HFFc6 (cell line): ENCODE results near the gene UBXN6. TPM values are rescaled to one million over a fixed set of nuclear protein-coding genes. Genes with fewer than 3 reads are reported as not detected.

Experiments used
- DNase-seq: peaks from one replicate; pipeline ENCODE4 v3.0.0-alpha.2; 2018
- H3K27ac Mint-ChIP-seq: 2 replicates; pipeline ENCODE4 v1.8.0; 2020; ENCODE audit warnings: mild to moderate bottlenecking, mixed read lengths
- H3K27me3 Mint-ChIP-seq: 2 replicates; pipeline ENCODE4 v1.8.0; 2021; ENCODE audit warnings: mild to moderate bottlenecking, moderate library complexity, mixed read lengths; ENCODE audit not compliant: insufficient read depth
- H3K36me3 Mint-ChIP-seq: 2 replicates; pipeline ENCODE4 v1.8.0; 2021; ENCODE audit warnings: low read depth, mixed read lengths
- H3K4me1 Mint-ChIP-seq: 2 replicates; pipeline ENCODE4 v1.8.0; 2020; ENCODE audit warnings: low read depth, mixed read lengths
- H3K4me3 Mint-ChIP-seq: 2 replicates; pipeline ENCODE4 v1.8.0; 2020; ENCODE audit warnings: mild to moderate bottlenecking, moderate library complexity, mixed read lengths
- H3K9me3 Mint-ChIP-seq: 2 replicates; pipeline ENCODE4 v1.8.0; 2020; ENCODE audit warnings: mild to moderate bottlenecking, mixed read lengths
- CTCF ChIP-seq: fragments of 200-600 bp; sonication (generic); IDR thresholded peaks from 2 replicates; pipeline ENCODE4 v1.5.0; 2021; ENCODE audit warnings: antibody characterized with exemption, mild to moderate bottlenecking
- total RNA-seq, 6 experiments: library from RNA; stranded (reverse); fragmentation: NEBNext Ultra II Directional; extraction: Animal tissue kit (Norgen Biotek cat#: 25700); gene quantifications; 2 replicates in 1 of 6; 3 replicates in 5 of 6; pipeline ENCODE4 v1.2.3, GENCODE V29; 2021

UBXN6 gene
- total RNA-seq, 6 experiments from 2014 or later = 124 to 142 (median 131) TPM

DNA sequence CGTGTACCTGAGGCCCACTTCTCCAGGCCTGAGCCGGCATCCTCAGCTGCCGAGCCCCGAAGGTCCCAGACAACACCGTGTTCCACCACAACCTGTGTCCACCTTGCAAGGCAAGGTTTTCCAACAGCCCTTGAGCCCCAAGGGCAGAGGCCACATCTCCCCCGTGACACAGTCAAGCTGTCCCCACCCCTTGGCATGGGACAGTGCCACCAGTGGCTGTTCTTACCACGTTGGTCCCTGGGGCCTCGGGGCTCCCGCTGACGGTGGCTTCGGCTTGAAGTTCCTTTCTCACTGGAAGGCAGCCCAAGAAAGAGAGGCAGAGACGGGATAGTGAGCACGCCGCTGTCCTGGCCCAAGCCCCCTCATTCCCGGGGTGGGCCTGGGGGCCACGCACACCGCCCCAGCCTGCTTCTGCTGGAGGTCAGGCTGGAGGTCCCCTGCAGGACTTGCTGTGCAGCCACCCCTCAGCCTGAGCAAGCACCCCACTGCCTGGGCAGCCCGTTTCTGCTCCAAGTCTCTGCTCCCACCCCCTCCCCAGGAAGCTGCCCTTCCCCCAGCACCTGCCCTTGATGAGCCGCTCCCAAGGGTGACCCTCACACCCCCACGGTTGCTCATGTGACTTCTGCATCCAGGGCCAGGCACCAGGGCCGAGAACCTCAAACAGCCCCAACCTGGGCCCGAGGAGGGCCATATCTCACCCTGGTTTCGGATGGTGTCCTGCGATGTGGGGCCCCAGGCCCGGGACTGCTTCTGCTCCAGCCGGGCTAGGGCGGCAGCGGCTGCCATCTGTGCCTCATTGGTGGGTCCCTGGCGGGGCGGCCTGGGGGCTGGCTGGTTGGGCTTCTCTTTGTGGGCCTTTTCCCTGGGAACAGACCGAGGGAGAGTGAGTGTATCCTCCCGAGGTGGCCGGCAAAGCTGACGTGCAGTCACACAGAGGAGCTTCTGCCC, 4.1 kb downstream of the UBXN6 start:
- Mint-ChIP-seq H3K27me3 (peaks cover 4% of the 10 kb centered on the region), H3K27ac (no peak overlapping the region), H3K4me3 (no peak overlapping the region), H3K4me1 (peaks cover 24% of the 10 kb centered on the region), H3K36me3 (peaks cover 12% of the 10 kb centered on the region; the same call in 1 of the 2 replicates), H3K9me3 (no peaks in the 10 kb centered on the region)
- no peak for TF ChIP-seq CTCF
- no peak for DNase-seq

- DNase-seq = no peak
- peaks cover 24% of the 10 kb centered on the region for H3K4me1 Mint-ChIP-seq
- H3K27ac Mint-ChIP-seq = no peak overlapping the region
- H3K4me3 Mint-ChIP-seq = no peak overlapping the region
- peaks cover 12% of the 10 kb centered on the region; the same call in 1 of the 2 replicates for H3K36me3 Mint-ChIP-seq
- H3K9me3 Mint-ChIP-seq = no peaks in the 10 kb centered on the region
- H3K27me3 Mint-ChIP-seq = peaks cover 6% of the 10 kb centered on the region
- TF ChIP-seq CTCF = no peak
Observed at GRCh38 chr19:4452230-4452990, 5.2 kb downstream of the UBXN6 start.

DNA sequence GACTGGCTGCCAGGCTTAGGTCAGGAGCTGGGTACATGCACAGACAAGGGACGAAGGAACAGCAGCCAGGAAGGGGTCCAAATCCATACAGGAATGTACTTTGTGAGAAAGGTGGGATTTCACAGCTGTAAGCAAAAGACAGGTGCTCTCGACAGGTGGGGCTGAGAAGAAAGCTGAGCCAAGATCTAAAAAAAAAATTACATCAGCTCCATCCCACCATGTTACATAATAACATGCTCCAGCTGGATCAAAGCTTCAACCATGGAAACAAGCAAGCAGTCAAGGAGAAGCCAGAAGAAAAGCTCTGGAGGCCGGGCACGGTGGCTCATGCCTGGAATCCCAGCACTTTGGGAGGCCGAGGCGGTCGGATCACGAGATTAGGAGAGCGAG, 8.0 kb downstream of the UBXN6 start:
- peaks cover 2% of the 10 kb centered on the region; the same call in 1 of the 2 replicates for H3K27me3 Mint-ChIP-seq
- H3K36me3 Mint-ChIP-seq = peaks cover 14% of the 10 kb centered on the region; the same call in 1 of the 2 replicates
- no peaks in the 10 kb centered on the region for H3K9me3 Mint-ChIP-seq
- H3K4me1 Mint-ChIP-seq = peaks cover 1% of the 10 kb centered on the region
- DNase-seq = no peak
- no peak overlapping the region for H3K27ac Mint-ChIP-seq
- no peak for TF ChIP-seq CTCF
- no peak overlapping the region for H3K4me3 Mint-ChIP-seq

DNA sequence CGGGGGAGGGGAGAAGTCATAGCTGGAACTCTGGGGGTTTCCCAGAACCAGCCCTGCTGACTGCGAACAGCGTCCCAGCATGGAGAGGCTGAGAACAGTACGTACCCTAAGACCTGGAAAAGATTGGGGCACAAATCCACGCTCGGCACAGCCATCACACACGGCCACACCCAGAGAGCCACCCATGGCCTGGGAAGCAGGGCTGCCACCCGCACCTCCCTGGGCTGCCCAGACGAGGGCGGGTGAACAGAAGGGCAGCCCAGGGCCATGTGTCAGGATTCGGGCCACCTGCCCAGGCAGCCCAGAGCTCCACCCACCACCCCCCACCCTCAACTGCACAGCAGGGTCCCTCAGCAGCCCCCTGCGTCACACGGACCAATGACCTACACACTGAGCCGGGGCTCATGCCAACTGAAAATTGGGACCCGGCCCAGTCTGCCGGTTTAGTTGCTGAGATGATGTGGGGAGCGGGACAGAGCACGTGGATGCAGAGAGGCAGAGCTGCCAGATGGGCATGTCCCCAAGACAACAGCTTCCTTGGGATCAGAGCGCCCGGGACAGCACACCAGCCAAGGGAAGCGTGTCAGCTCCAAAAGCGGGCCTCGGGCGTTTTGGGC, 8.5 kb downstream of the UBXN6 start:
- Mint-ChIP-seq H3K27ac (no peak overlapping the region), H3K9me3 (no peaks in the 10 kb centered on the region), H3K4me1 (no peaks in the 10 kb centered on the region), H3K36me3 (peaks cover 19% of the 10 kb centered on the region; the same call in 1 of the 2 replicates), H3K4me3 (no peak overlapping the region), H3K27me3 (peaks cover 2% of the 10 kb centered on the region)
- DNase-seq = no peak
- TF ChIP-seq CTCF = no peak

- no peak for DNase-seq
Observed at GRCh38 chr19:4448147-4448985, 9.2 kb downstream of the UBXN6 start.

More at GRCh38 chr19:4448147-4448985, 9.2 kb downstream of the UBXN6 start:
- H3K9me3 Mint-ChIP-seq = no peaks in the 10 kb centered on the region
- H3K4me1 Mint-ChIP-seq = no peaks in the 10 kb centered on the region
- no peak overlapping the region for H3K4me3 Mint-ChIP-seq
- H3K27ac Mint-ChIP-seq = no peak overlapping the region
- TF ChIP-seq CTCF = no peak
- peaks cover 5% of the 10 kb centered on the region for H3K27me3 Mint-ChIP-seq
- H3K36me3 Mint-ChIP-seq = peaks cover 19% of the 10 kb centered on the region; the same call in 1 of the 2 replicates
